Stimulated activated naive CD8-positive, alpha-beta T cell treated with anti-CD3 and anti-CD28 coated beads, Interleukin-15, Interleukin-2, amounts not matched to agents 100 ng/mL and 50 ng/mL, for 24 hours (primary cell): ENCODE results near the gene SVEP1.

Experiments used
- H3K27ac Mint-ChIP-seq: one replicate; pipeline ENCODE4 v1.8.0; 2021; ENCODE audit warnings: mild to moderate bottlenecking, mixed read lengths
- H3K27me3 Mint-ChIP-seq: one replicate; pipeline ENCODE4 v1.8.0; 2021; ENCODE audit warnings: mixed read lengths
- H3K36me3 Mint-ChIP-seq: one replicate; pipeline ENCODE4 v1.8.0; 2021; ENCODE audit warnings: low read depth, mixed read lengths
- H3K4me1 Mint-ChIP-seq: one replicate; pipeline ENCODE4 v1.8.0; 2021; ENCODE audit warnings: low read depth, mixed read lengths
- H3K4me3 Mint-ChIP-seq: one replicate; pipeline ENCODE4 v1.8.0; 2021; ENCODE audit warnings: mild to moderate bottlenecking, mixed read lengths
- H3K9me3 Mint-ChIP-seq: one replicate; pipeline ENCODE4 v1.8.0; 2021; ENCODE audit warnings: mixed read lengths

SVEP1 gene

DNA sequence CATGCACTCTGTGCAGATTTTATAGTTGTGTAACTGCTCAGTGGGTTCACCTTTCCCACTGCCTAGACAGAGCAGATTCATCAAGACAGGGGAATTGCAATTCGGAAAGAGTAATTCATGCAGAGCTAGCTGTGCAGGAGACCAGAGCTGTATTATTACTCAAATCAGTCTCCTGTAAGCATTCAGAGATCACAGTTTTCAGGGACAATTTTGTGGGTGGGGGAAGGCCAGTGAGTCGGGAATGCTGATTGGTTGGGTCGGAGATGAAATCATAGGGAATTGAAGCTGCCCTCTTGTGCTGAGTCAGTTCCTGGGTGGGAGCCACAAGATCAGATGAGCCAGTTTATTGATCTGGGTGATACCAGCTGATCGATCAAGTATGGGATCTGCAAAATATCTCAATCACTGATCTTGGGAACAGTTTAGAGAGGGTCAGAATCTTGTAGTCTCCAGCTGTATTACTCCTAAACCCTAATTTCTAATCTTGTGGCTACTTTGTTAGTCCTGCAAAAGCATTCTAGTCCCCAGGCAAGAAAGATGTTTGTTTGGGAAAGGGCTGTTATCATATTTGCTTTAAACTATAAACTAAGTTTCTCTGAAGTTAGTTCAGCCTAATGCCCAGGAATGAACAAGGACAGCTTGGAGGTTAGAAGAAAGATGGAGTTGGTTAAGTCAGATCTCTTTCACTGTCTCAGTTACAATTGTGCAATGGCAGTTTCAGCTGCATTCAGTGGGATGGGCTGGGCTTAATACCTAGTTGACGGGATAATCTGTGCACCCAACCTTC, 12.7 kb upstream of the SVEP1 start:
- H3K27ac Mint-ChIP-seq, result no peak overlapping the region
- H3K9me3 Mint-ChIP-seq, result peaks cover 6% of the 10 kb centered on the region
- H3K27me3 Mint-ChIP-seq, result no peaks in the 10 kb centered on the region
- no peaks in the 10 kb centered on the region for H3K36me3 Mint-ChIP-seq
- no peaks in the 10 kb centered on the region for H3K4me1 Mint-ChIP-seq
- no peak overlapping the region for H3K4me3 Mint-ChIP-seq

DNA sequence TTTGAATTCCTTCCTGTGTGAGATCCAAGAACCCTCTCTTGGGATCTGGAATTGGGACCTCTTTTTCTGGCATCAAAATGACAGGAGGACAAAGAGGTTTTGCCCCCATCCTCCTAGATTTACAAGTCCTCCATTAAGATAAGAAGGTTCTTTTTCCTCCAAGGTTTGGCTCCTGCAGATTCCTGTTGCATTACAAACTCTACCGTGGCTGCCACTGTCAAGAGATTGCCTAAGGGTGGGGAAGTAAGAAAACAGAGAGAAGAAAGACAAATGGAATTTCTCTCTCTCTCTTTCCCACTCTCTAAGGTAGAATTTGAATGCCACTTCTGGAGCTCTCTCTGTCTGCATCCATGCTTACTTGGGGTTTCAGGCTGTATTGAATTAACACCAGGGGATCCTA, 12.0 kb upstream of the SVEP1 start:
- Mint-ChIP-seq H3K4me1 (no peaks in the 10 kb centered on the region), H3K27ac (no peak overlapping the region), H3K27me3 (no peaks in the 10 kb centered on the region), H3K4me3 (no peak overlapping the region), H3K9me3 (peaks cover 8% of the 10 kb centered on the region), H3K36me3 (no peaks in the 10 kb centered on the region)

DNA sequence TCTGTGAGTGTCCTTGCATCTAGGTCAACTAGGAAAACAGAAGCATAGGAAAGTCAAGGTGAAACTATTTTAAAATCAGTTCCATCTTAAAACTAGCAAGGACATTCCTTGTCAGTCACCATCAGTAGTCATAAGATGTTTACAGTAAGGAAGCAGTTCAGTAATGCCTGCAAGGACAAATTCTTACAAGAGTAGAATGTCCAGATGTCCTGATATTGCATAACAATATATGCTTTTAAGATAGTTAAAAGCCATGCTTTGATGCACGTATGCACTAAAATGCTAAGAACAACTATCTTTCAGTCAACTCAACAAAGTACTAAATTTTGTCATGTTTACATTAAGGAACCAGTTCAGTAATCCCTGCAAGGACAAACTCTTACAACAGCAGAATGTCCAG, 11.3 kb upstream of the SVEP1 start:
- H3K4me3 Mint-ChIP-seq, result no peak overlapping the region
- no peaks in the 10 kb centered on the region for H3K27me3 Mint-ChIP-seq
- peaks cover 13% of the 10 kb centered on the region for H3K9me3 Mint-ChIP-seq
- no peaks in the 10 kb centered on the region for H3K36me3 Mint-ChIP-seq
- no peak overlapping the region for H3K27ac Mint-ChIP-seq
- H3K4me1 Mint-ChIP-seq, result no peaks in the 10 kb centered on the region

DNA sequence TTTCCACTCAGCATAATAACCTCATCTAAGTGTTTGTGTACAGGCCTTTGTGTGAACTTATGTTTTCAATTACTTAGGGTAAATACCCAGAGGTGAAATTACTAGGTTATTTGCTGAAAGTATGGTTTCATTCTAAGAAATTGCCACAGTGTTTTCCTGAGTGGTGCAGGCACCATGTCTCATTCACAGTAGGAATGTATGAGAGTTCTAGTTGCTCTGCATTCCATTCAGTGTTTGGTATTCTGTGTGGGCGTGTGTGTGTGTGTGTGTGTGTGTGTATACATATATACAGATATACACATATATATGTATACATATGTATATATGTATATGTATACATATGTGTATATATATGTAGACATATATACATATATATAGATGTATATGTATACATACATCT, 8.8 kb upstream of the SVEP1 start:
- no peaks in the 10 kb centered on the region for H3K4me1 Mint-ChIP-seq
- H3K27me3 Mint-ChIP-seq, result peaks cover 6% of the 10 kb centered on the region
- no peak overlapping the region for H3K27ac Mint-ChIP-seq
- no peak overlapping the region for H3K4me3 Mint-ChIP-seq
- peaks cover 13% of the 10 kb centered on the region for H3K9me3 Mint-ChIP-seq
- H3K36me3 Mint-ChIP-seq, result no peaks in the 10 kb centered on the region

DNA sequence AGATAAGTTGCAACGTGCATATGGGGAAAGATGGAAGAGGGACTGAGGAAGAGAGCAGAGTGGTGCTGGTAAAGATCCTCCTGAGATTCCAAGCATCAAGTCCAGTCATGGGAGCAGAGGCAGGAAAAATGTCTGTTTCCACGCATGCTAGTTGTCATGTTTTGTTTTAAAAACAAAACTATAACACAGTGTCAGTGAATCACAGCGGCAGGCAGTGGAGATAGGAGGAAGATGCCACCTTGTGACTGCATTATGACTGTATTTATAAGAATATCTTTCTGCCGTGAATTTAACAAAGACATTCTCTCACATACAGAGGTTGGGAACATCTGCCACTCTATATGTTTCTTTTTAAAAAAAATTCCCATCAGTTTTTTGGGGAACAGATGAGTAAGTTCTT, 3.7 kb upstream of the SVEP1 start:
- H3K9me3 Mint-ChIP-seq, result peaks cover 9% of the 10 kb centered on the region
- H3K36me3 Mint-ChIP-seq, result no peaks in the 10 kb centered on the region
- no peak overlapping the region for H3K27ac Mint-ChIP-seq
- H3K4me3 Mint-ChIP-seq, result no peak overlapping the region
- H3K4me1 Mint-ChIP-seq, result peaks cover 5% of the 10 kb centered on the region
- H3K27me3 Mint-ChIP-seq, result peaks cover 35% of the 10 kb centered on the region

DNA sequence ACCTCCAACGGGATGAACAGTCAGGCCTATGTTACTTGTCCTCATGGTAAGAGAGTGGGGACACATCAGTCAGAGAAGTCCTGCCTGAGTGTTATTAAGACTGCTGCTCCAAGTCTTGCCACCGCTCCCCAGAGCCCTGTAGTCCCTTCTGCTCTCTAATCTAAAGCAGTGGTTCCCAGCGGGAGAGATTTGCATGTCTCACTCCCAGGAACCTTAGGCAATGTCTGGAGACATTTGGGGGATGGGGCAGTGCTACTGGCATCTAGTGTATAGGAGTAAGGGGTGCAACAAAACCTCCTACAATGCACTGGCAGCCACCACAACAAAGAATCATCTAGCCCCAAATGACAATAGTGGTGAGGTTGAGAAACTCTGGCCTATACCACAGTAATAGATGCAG, 2.6 kb upstream of the SVEP1 start:
- peaks cover 6% of the 10 kb centered on the region for H3K9me3 Mint-ChIP-seq
- H3K4me1 Mint-ChIP-seq, result peaks cover 5% of the 10 kb centered on the region
- H3K4me3 Mint-ChIP-seq, result no peak overlapping the region
- no peak overlapping the region for H3K27ac Mint-ChIP-seq
- peaks cover 45% of the 10 kb centered on the region for H3K27me3 Mint-ChIP-seq
- no peaks in the 10 kb centered on the region for H3K36me3 Mint-ChIP-seq

DNA sequence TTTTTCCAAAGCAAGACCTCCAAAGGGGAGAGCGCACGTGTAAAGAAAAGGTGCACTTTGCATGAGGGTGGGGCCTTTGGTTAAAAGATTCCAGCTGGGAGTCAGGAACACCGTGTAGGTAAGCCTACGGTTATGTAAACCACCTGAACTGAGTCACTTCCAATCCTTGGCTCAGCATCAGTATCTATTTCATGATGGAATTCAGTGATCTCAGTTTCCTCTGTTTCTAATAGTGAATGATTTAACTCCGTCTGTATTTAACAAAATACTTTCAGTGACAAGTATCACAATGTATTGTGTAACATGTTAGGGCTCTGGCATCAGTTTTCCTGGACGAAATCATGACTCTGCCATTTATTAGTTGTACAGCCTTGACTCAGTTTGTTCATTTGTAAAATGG, 1.3 kb upstream of the SVEP1 start:
- Mint-ChIP-seq H3K4me1 (peaks cover 5% of the 10 kb centered on the region), H3K4me3 (no peak overlapping the region), H3K27me3 (peaks cover 47% of the 10 kb centered on the region), H3K27ac (no peak overlapping the region), H3K9me3 (no peaks in the 10 kb centered on the region), H3K36me3 (no peaks in the 10 kb centered on the region)

DNA sequence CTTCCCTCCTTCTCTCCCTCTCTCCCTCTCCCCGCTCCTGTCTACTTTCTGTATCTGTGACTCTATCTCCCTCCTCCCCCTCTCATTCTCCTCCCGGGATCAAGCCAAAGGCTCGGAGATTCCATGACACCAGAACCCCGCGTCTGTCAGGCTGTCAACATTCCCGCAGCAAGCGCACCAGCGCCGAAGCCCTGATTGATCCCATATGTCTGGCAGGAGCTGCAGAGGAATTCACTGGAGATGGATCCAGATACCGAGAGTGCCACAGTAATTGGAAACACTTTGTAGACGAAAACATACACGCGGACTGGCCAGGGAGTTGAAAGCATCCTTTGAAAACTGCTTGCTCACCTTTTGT, 300 bp upstream of the SVEP1 start:
- Mint-ChIP-seq H3K36me3 (no peaks in the 10 kb centered on the region), H3K9me3 (no peaks in the 10 kb centered on the region), H3K4me1 (peaks cover 5% of the 10 kb centered on the region), H3K4me3 (no peak overlapping the region), H3K27ac (no peak overlapping the region), H3K27me3 (peaks cover 41% of the 10 kb centered on the region)

DNA sequence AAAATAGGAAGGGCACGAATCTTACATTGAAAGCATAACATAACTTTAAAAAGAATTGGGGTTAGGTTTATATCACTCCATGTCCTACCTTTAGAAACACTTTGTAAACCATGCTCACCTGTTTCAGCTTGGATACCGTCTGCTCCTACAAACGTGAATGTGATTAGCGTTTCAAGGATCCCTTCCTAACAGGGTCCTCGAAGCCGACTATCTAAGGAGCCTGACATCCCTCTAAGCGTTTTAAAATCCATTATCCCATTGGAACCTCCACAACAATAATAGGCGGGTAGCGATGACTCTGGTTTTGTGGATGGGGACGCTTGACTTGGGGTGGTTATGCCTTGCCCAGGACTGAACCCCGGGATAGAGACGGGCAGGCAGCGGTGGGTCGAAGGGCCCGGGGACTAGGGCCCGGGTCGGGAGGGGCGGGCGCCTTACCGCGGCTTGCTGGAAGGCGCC, 937 bp downstream of the SVEP1 start:
- peaks cover 5% of the 10 kb centered on the region for H3K4me1 Mint-ChIP-seq
- H3K4me3 Mint-ChIP-seq, result no peak overlapping the region
- no peaks in the 10 kb centered on the region for H3K36me3 Mint-ChIP-seq
- peaks cover 41% of the 10 kb centered on the region for H3K27me3 Mint-ChIP-seq
- no peaks in the 10 kb centered on the region for H3K9me3 Mint-ChIP-seq
- H3K27ac Mint-ChIP-seq, result no peak overlapping the region

DNA sequence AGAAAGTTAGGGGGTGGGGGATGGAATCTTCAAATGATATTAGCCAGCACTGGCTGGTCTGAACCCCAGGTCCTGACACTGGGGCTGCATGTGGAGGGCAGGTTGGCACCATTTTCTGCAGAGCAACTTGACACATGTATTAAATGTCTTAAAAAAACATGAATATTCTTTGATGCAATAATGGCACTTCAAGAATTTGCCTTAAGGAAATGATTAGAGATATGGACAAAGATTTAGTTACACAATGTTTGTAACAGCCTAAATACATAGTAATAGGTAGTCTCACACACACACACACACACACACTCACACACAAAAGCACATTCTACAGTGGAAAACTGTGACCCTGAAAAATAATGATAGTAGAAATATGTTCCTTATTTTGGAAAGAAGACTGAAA, 3.6 kb downstream of the SVEP1 start:
- peaks cover 5% of the 10 kb centered on the region for H3K4me1 Mint-ChIP-seq
- peaks cover 3% of the 10 kb centered on the region for H3K9me3 Mint-ChIP-seq
- peaks cover 35% of the 10 kb centered on the region for H3K27me3 Mint-ChIP-seq
- no peaks in the 10 kb centered on the region for H3K36me3 Mint-ChIP-seq
- no peak overlapping the region for H3K4me3 Mint-ChIP-seq
- no peak overlapping the region for H3K27ac Mint-ChIP-seq

DNA sequence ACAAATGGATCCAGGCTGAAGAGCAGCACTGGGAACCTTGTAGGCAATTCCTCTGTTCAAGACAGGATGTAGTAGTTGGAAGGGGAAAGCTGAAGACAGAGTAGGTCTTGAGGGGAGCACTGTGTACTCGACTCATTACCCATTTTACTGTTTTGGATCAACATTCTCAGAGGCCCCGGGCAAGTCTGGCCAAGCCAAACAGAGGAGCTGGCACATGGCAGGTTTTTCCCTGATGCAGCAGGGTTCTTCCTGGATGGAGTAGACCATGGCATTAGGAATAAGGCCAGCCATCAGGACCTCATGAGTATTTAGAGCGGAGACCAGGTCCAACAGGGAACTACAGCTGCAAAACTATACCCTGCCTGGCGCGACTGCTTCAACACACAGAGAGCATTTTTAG, 4.4 kb downstream of the SVEP1 start:
- H3K27ac Mint-ChIP-seq, result no peak overlapping the region
- H3K4me3 Mint-ChIP-seq, result no peak overlapping the region
- no peaks in the 10 kb centered on the region for H3K36me3 Mint-ChIP-seq
- H3K4me1 Mint-ChIP-seq, result peaks cover 5% of the 10 kb centered on the region
- peaks cover 27% of the 10 kb centered on the region for H3K27me3 Mint-ChIP-seq
- peaks cover 3% of the 10 kb centered on the region for H3K9me3 Mint-ChIP-seq

DNA sequence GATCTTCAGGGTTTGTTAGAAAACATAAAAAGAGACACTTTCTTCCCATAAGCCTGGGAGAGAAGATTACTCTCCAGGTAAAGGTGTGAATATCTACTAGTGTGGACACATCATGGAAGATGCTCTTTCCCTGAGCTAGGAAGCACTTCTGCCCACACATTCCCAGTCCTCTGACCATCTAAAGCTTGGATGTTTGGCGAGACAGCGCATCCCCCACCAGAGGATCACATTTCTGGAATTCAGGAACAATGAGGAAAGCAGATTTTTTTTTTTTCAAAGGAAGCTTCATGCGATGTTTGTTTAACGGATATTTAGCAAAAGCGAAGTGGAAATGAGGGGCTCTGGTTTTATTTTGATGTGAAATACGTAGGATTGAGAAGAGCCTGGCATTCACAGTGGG, 6.2 kb downstream of the SVEP1 start:
- peaks cover 3% of the 10 kb centered on the region for H3K9me3 Mint-ChIP-seq
- H3K36me3 Mint-ChIP-seq, result no peaks in the 10 kb centered on the region
- H3K27ac Mint-ChIP-seq, result no peak overlapping the region
- H3K4me3 Mint-ChIP-seq, result no peak overlapping the region
- H3K4me1 Mint-ChIP-seq, result no peaks in the 10 kb centered on the region
- peaks cover 13% of the 10 kb centered on the region for H3K27me3 Mint-ChIP-seq

DNA sequence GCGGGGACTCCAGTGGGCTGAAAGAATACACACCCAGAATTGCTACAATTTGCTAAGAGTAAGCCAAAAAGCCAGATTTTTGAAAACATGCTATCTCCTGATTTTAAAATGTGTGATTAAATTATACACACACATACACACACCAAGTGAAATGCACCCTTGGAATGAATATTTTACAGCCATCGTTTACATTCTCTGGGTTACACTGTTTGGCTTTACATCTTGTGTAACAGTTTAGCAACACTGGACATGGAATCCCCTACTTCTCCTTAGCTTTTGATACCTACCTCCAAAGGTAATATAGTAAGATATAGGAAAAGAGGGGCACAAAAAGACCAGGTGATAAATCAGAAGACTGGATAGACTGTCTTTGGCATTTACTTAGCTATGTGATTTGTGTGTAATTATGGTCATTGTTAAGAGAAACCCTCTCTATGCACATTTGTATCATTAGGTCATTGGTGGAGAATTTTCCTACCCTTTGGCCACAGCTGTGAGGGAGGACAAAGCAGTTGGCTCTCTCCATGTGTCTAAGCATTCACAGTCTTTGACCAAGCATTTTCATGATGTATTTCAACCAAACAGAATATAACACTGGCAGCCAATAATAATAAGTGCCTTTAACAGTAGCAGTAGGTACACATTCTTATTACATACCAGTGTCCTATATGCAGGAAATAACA, 7.6 kb downstream of the SVEP1 start:
- H3K27ac Mint-ChIP-seq, result no peak overlapping the region
- H3K27me3 Mint-ChIP-seq, result no peaks in the 10 kb centered on the region
- no peak overlapping the region for H3K4me3 Mint-ChIP-seq
- H3K9me3 Mint-ChIP-seq, result peaks cover 3% of the 10 kb centered on the region
- H3K36me3 Mint-ChIP-seq, result no peaks in the 10 kb centered on the region
- H3K4me1 Mint-ChIP-seq, result no peaks in the 10 kb centered on the region

DNA sequence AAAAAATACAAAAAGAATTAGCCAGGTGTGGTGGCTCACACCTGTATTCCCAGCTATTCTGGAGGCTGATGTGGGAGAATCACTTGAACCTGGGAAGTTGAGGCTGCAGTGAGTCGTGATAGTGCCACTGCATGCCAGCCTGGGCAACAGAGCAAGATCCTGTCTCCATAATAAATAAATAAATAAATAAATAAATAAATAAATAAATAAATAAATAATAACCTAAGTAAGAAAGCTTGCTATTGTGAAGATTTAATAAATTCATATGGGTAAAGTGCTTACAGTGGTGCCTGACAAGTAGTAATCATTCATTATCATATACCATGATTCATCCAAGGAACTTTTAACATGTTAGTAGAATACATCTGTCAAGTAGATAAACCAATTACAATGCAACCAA, 13.4 kb downstream of the SVEP1 start:
- Mint-ChIP-seq H3K4me3 (no peak overlapping the region), H3K27me3 (no peaks in the 10 kb centered on the region), H3K36me3 (no peaks in the 10 kb centered on the region), H3K9me3 (no peaks in the 10 kb centered on the region), H3K27ac (no peak overlapping the region), H3K4me1 (no peaks in the 10 kb centered on the region)

DNA sequence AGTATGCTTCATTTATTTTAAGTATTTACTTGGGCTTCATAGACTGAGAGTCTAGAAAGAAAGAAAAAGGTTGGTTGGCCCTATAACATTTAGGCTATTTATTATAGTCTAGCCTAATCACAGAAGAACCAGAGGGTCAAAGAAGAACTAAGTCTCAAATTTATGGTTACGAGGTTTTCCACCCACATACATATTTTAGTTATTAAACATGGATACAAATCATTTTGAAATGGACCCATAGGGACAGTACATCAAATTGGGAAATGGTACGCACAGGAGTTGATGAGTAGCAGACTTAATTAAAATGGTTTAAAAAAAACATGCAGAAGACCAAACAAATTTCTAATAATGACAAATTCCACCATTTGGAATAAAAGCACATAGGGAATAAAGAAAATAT, 17.7 kb downstream of the SVEP1 start:
- Mint-ChIP-seq H3K36me3 (no peaks in the 10 kb centered on the region), H3K27ac (no peak overlapping the region), H3K27me3 (no peaks in the 10 kb centered on the region), H3K9me3 (no peaks in the 10 kb centered on the region), H3K4me1 (no peaks in the 10 kb centered on the region), H3K4me3 (no peak overlapping the region)

DNA sequence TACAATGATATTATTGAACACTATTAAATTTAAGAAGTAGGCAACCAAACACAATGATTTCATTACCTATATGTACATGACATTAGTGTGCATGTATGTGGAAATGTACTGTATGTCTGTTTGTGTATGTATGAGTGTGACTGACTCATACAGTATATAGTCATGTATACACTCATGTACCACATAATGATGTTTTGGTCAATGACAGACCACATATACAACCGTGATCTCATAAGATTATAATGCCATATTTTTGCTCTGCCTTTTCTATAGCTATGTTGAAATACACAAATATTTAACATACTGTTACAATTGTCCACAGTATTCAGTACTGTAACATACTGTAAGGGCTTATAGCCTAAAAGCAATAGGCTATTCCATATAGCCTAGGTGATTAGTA, 19.7 kb downstream of the SVEP1 start:
- no peak overlapping the region for H3K27ac Mint-ChIP-seq
- no peaks in the 10 kb centered on the region for H3K36me3 Mint-ChIP-seq
- no peaks in the 10 kb centered on the region for H3K27me3 Mint-ChIP-seq
- no peak overlapping the region for H3K4me3 Mint-ChIP-seq
- no peaks in the 10 kb centered on the region for H3K9me3 Mint-ChIP-seq
- no peaks in the 10 kb centered on the region for H3K4me1 Mint-ChIP-seq
